Measurements from ENCODE around the gene ZMYND10.

ZMYND10 gene

GRCh38 chr3:50304601-50305000 is 40.9 kb downstream of the ZMYND10 start:
- no peak for DNase-seq
- TF ChIP-seq POLR2A (IDR thresholded peaks at IDR 0.05; ENCODE audit: low read length) (no peak), GATA1 (IDR thresholded peaks at IDR 0.05; ENCODE audit: low read depth, low read length) (no peak)

GRCh38 chr3:50303013-50303815 is 42.3 kb downstream of the ZMYND10 start, which contains the start of gene HYAL1:
TSS of gene HYAL1 (minus strand) at chr3:50303574. CDS start at chr3:50302956, 618 bp downstream.
- TF ChIP-seq GATA1 (IDR thresholded peaks at IDR 0.05; ENCODE audit: low read depth, low read length) (no peak), POLR2A (IDR thresholded peaks at IDR 0.05; ENCODE audit: low read length) (no peak)

GRCh38 chr3:50302095-50303012 is 43.2 kb downstream of the ZMYND10 start:
- DNase-seq: no peak
- TF ChIP-seq GATA1 (IDR thresholded peaks at IDR 0.05; ENCODE audit: low read depth, low read length): no peak
- TF ChIP-seq POLR2A (IDR thresholded peaks at IDR 0.05; ENCODE audit: low read length): no peak

More at GRCh38 chr3:50303013-50303815, 42.3 kb downstream of the ZMYND10 start, which contains the start of gene HYAL1:
- peak in 1 of 2 experiments; percentile 44 for DNase-seq

- no peak for DNase-seq
- TF ChIP-seq POLR2A (IDR thresholded peaks at IDR 0.05; ENCODE audit: low read length) (no peak), GATA1 (IDR thresholded peaks at IDR 0.05; ENCODE audit: low read depth, low read length) (no peak)
Measured at GRCh38 chr3:50300681-50301254, 44.8 kb downstream of the ZMYND10 start.

DNA sequence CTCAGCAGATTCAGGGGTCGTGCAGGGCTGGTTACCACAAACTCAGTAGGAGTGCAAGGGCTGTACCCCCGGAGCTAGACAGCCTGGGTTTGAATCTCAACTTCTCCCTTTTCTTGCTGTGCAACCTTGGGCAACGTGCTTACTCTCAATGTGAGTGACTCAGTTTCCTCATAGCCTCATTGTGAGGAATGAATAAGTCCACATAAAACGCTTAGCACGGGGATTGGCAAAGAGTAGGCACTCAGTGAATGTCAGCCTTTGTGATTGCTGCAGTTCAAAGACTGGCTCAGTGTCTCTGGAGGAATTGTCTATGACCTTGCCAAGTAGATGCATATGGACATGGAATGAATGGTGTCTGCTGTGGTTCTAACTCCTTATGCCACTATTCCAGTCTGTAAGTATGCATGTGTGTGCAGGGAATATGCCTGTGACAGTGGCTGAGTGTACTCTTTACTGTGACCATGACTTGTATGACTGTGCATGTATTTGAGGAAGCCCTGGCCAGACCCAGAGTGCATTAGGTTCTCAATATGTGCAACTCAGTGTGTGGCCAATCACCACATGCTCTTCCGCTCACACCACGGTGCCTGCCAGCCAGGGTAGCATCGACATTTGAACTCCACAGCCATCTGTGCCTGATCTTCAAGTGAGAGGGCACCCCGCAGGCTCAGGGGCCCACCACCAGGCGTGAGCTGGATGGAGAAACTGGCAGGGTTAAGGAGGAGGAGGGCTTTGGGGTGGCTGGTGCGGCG is 45.4 kb downstream of the ZMYND10 start:
- TF ChIP-seq GATA1 (IDR thresholded peaks at IDR 0.05; ENCODE audit: low read depth, low read length) (no peak), POLR2A (IDR thresholded peaks at IDR 0.05; ENCODE audit: low read length) (no peak)
- peak; percentile 57 to 72 for DNase-seq

DNA sequence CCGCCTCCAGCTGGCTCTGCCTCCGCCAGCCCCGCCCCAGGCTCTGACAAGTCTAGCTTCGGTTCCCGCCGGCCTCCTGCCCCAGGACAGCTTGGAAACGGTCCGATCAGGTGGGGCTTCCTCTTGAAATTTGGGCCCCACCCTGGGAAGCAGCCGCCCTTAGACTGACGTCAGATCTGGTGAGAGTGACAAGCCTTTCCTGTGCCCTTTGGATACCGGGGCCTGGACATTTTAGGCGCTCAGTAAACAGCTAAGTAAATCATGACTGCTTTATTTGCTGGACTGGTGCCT is 45.9 kb downstream of the ZMYND10 start:
- DNase-seq: no peak
- TF ChIP-seq POLR2A (IDR thresholded peaks at IDR 0.05; ENCODE audit: low read length): no peak
- no peak for TF ChIP-seq GATA1 (IDR thresholded peaks at IDR 0.05; ENCODE audit: low read depth, low read length)

DNA sequence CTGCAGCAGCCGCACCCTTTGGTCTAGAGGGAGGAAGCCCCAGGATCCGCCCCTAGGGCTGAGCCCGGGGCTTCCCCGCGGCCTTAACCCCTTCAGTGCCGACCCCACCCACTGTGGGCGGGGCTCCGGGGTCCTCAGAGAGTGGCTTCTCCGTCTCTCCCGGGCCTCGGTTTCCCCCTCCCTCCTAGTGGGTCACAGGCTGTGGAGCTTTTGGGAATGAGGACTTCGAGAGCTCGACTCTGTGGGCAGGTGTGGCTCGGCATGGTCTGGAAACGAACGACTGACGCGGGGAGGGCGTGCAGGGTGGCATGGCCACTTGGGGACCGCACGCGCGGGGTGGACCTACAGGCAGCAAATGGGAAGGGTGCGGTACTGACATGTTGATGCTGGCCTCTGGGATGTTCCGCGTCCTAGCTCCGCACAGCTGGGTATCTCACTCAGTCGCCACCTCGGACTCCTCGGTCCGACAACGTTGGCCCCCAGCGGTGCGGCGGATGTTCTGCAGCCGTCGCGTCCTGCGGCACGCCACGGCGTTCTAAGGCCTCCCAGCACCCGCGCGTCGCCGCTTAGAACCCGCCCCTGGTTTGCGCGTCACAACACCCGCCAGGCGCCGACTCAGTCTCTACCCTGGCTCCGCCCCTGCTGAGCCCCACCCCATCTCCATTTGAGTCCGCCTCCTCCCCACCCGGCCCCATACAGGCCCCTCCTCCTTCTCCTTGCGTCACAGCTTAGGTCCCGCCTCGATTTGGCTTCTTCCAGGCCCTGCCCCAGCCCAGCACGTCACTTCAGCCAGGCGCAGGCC is 46.5 kb downstream of the ZMYND10 start, which contains the start of the genes HYAL3 and NAA80:
TSS of gene HYAL3 (minus strand) at position 570 of the 802 bp plus-strand sequence. CDS start 3,803 bp downstream, outside the sequence.
TSS of gene NAA80 (minus strand) at position 570 of the 802 bp plus-strand sequence. CDS start 1,942 bp downstream, outside the sequence.
- peak; percentile 95 for TF ChIP-seq POLR2A (IDR thresholded peaks at IDR 0.05; ENCODE audit: low read length)
- no peak for TF ChIP-seq GATA1 (IDR thresholded peaks at IDR 0.05; ENCODE audit: low read depth, low read length)

GRCh38 chr3:50297896-50298725 is 47.4 kb downstream of the ZMYND10 start:
- peak; percentile 52 to 62 for DNase-seq
- TF ChIP-seq POLR2A (IDR thresholded peaks at IDR 0.05; ENCODE audit: low read length) (no peak), GATA1 (IDR thresholded peaks at IDR 0.05; ENCODE audit: low read depth, low read length) (no peak)

More for the DNA sequence above, 46.5 kb downstream of the ZMYND10 start, which contains the start of the genes HYAL3 and NAA80:
- DNase-seq: peak; percentile 100

- no peak for TF ChIP-seq POLR2A (IDR thresholded peaks at IDR 0.05; ENCODE audit: low read length)
- no peak for TF ChIP-seq GATA1 (IDR thresholded peaks at IDR 0.05; ENCODE audit: low read depth, low read length)
Measured at GRCh38 chr3:50297384-50297775, 48.2 kb downstream of the ZMYND10 start.

DNA sequence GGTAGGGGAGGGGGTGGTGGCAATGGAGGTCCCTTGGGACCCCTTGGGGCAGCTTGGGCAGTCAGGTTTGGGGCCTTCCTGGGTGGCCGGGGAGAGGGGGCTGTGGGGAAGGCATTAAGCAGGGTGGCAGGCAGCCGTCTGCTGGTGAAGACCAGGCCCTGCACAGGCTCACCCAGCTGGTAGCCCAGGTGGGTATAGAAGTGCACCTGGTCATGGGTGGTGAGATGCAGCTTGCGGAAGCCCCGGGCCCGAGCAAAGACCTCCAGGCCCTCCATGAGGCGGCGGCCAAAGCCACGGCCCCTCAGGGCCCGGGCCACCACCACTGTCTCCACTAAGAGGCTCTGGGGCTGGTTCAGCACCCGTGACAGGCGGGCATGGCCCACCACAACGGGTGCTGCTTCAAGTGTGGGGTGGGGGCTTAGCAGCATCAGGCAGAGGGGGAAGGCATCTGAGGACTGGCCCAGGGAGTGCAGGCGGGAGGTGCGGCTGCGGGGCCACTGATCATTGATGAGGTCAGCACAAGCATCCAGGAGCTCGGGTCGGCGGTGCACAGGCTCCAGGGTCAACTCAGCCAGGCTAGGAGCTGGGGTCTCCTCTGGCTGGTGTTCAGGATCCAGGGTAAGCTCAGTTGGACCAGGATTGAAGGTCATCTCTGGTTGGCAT is 48.7 kb downstream of the ZMYND10 start:
- TF ChIP-seq GATA1 (IDR thresholded peaks at IDR 0.05; ENCODE audit: low read depth, low read length): no peak
- TF ChIP-seq POLR2A (IDR thresholded peaks at IDR 0.05; ENCODE audit: low read length): no peak
- DNase-seq: no peak

More at GRCh38 chr3:50297384-50297775, 48.2 kb downstream of the ZMYND10 start:
- DNase-seq: peak; percentile 71 to 75
